ENCODE measurements around the gene ZNF827. TPM values are rescaled to one million over a fixed set of nuclear protein-coding genes. Genes with fewer than 3 reads are reported as not detected.

Gene ZNF827
- total and polyA plus RNA-seq, 2 of the 13 experiments (the other 11 are each of a cell fraction or from before 2014, with no cell fraction given), result 2.8 TPM

DNA sequence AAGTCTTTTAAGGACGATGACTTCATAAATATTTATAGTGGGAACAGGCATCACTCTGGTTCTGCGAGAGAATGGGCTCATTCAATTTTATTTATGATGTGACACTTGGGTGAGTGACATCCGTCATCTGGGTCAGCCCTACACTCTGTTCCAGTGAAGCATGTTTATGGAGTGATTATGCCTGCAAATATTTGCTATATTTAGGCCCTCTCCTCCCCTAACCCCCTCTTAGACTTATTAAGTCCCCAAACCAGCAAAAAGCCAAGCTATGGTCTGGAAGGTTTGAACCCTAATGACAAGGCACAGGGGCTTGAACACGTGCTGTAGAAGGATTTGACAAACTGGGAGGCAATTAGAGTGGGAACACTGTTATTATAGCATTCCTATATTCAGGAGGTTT, 202.8 kb downstream of the ZNF827 start:
- H3K27ac ChIP-seq (ENCODE audit: extremely low read length, insufficient read depth, low read length), result no peak overlapping the region
- H2AFZ ChIP-seq (ENCODE audit: low read length), result no peak overlapping the region
- no peaks in the 10 kb centered on the region for H3K9me3 ChIP-seq (ENCODE audit: low read length)
- H3K4me1 ChIP-seq (ENCODE audit: insufficient read depth, low read length), result peaks cover 24% of the 10 kb centered on the region
- H3K79me2 ChIP-seq (ENCODE audit: insufficient read depth, low read length), result no peaks in the 10 kb centered on the region
- H3K27me3 ChIP-seq (ENCODE audit: control insufficient read depth in 1 of 2, insufficient read depth in 2 of 2, low read length in 2 of 2), result peaks cover 0 to 30% of the 10 kb centered on the region in 2 experiments; a peak in 3 of 5 replicates
- FAIRE-seq (no peak), DNase-seq (ENCODE audit: low spot score) (no peak), ATAC-seq (no peak)
- intact Hi-C loops (cut with micrococcal nuclease; ENCODE audit: unreplicated experiment), result no loop called here
- ChIA-PET CTCF (ENCODE audit: low intra/inter-chr PET ratio, low total read pairs) (no interaction called here), POLR2A (no interaction called here)
- in situ Hi-C loops (cut with HindIII; ENCODE audit: extremely low pct_ligation_motif_present, low pct_unique_long_range_greater_than_20kb), result loop anchor here (10.0 kb wide), 1 partner anchor 199 kb away; the partner anchor contains the start of gene ZNF827
- no TSS peak for BruUV-seq (replicated peaks)
- no peak overlapping the region for H3K4me3 ChIP-seq (replicated peaks in 1 of 3; ENCODE audit: insufficient read depth in 1 of 3, low read depth in 2 of 3, low read length in 3 of 3)
- TF ChIP-seq TMF1 (CRISPR knock-in tag; IDR thresholded peaks at IDR 0.05; ENCODE audit: low read depth), result no peak
- no peak for TF ChIP-seq HNRNPL (IDR thresholded peaks at IDR 0.05; ENCODE audit: low read depth, low read length)
- no peak for TF ChIP-seq POLR2AphosphoS5 (IDR thresholded peaks at IDR 0.05; ENCODE audit: low read depth, low read length)
- TF ChIP-seq, protein P1, sequence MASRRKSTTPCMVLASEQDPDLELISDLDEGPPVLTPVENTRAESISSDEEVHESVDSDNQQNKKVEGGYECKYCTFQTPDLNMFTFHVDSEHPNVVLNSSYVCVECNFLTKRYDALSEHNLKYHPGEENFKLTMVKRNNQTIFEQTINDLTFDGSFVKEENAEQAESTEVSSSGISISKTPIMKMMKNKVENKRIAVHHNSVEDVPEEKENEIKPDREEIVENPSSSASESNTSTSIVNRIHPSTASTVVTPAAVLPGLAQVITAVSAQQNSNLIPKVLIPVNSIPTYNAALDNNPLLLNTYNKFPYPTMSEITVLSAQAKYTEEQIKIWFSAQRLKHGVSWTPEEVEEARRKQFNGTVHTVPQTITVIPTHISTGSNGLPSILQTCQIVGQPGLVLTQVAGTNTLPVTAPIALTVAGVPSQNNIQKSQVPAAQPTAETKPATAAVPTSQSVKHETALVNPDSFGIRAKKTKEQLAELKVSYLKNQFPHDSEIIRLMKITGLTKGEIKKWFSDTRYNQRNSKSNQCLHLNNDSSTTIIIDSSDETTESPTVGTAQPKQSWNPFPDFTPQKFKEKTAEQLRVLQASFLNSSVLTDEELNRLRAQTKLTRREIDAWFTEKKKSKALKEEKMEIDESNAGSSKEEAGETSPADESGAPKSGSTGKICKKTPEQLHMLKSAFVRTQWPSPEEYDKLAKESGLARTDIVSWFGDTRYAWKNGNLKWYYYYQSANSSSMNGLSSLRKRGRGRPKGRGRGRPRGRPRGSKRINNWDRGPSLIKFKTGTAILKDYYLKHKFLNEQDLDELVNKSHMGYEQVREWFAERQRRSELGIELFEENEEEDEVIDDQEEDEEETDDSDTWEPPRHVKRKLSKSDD (CRISPR knock-in tag; IDR thresholded peaks at IDR 0.05; ENCODE audit: low read depth), result no peak
- TF ChIP-seq ZNF275 (CRISPR knock-in tag; IDR thresholded peaks at IDR 0.05; ENCODE audit: borderline replicate concordance), result no peak
- no peak for TF ChIP-seq ZC3H13 (CRISPR knock-in tag; IDR thresholded peaks at IDR 0.05)
- TF ChIP-seq SMAD9 (CRISPR knock-in tag; IDR thresholded peaks at IDR 0.05), result no peak
- TF ChIP-seq SMC3 (IDR thresholded peaks at IDR 0.05; ENCODE audit: low read length), result no peak
- TF ChIP-seq ZFYVE20 (CRISPR knock-in tag; IDR thresholded peaks at IDR 0.05; ENCODE audit: borderline replicate concordance, low read depth), result no peak
- no peak for TF ChIP-seq NR2F1 (CRISPR knock-in tag; IDR thresholded peaks at IDR 0.05)
- TF ChIP-seq ZNF672 (CRISPR knock-in tag; IDR thresholded peaks at IDR 0.05), result no peak
- TF ChIP-seq YY1 (IDR thresholded peaks at IDR 0.05; ENCODE audit: insufficient read depth, insufficient replicate concordance, low read depth, low read length), result no peak
- H3K4me2 ChIP-seq (ENCODE audit: low read depth, low read length), result no peak overlapping the region
- WGBS (ENCODE audit: low lambda C conversion rate), result 30% methylated on average over 4 of the region's 4 CpGs
- no peaks in the 10 kb centered on the region for H3K36me3 ChIP-seq (replicated peaks in 1 of 2; ENCODE audit: control insufficient read depth in 1 of 2, insufficient read depth in 2 of 2, low read length in 2 of 2)
- H4K20me1 ChIP-seq (ENCODE audit: insufficient read depth, low read length), result no peaks in the 10 kb centered on the region
- no peak overlapping the region for H3K9ac ChIP-seq (ENCODE audit: insufficient read depth, low read depth, low read length)

Data from HepG2 (cell line).